ENCODE measurements around the gene ADGRL1. TPM values are rescaled to one million over a fixed set of nuclear protein-coding genes. Genes with fewer than 3 reads are reported as not detected.
A peak's percentile ranks its signal among the peaks of the same experiment; 100 is the strongest.
"Not testable (repeated sequence)": the region's sequence is repeated elsewhere in the genome, so short reads cannot be mapped to it uniquely, and the experiment has no call there.

Gene ADGRL1
- total RNA-seq, 1 experiment from 2014 or later: 88.6 TPM

DNA sequence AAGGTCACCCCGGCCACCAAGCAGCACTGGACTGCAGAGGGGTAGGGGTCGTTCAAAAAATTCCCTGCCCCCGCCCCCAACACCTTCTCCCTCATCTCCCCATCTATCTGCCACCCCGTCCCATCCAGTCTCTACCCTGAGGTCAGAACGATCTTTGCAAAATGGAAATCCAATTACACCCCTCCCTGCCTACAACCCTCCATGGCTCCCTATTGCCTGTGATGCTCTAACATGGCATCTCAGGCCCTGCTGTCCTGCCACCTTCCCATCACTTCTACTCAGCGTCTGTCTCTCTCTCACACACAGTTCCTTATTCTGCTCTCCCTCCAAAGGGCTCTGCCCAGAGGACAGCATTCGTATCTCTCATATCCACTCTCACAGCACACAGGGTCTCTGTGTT lies 8.7 kb downstream of the ADGRL1 start:
- H3K79me2 ChIP-seq (ENCODE audit: insufficient read depth, low read length): peaks cover 98% of the 10 kb centered on the region
- H3K27me3 ChIP-seq (ENCODE audit: insufficient read depth, low read length); RAD21 ChIA-PET (ENCODE audit: low non-redundant PET in 1 of 2, low total read pairs in 2 of 2, uncharacterized antibody in 2 of 2, unreplicated experiment in 2 of 2); H3K9ac ChIP-seq (ENCODE audit: low read length); H3K27ac ChIP-seq (ENCODE audit: low read depth, low read length); H3K9me3 ChIP-seq (ENCODE audit: control insufficient read depth in 1 of 2, insufficient read depth in 1 of 2, low read depth in 1 of 2, low read length in 2 of 2); H3K4me1 ChIP-seq (ENCODE audit: control insufficient read depth in 1 of 2, insufficient read depth in 2 of 2, low read length in 2 of 2); DNase-seq (ENCODE audit: low read depth, low spot score); H3K4me3 ChIP-seq (replicated peaks in 1 of 2; ENCODE audit: low read depth in 1 of 2, low read length in 2 of 2); BruUV-seq (replicated peaks); H3K4me2 ChIP-seq (ENCODE audit: low read length); H3K36me3 ChIP-seq (ENCODE audit: control insufficient read depth in 1 of 2, insufficient read depth in 2 of 2, low read length in 2 of 2); H2AFZ ChIP-seq (ENCODE audit: low read depth, low read length, poor library complexity, severe bottlenecking); POLR2A ChIA-PET; H3K9me2 ChIP-seq (ENCODE audit: insufficient read depth); H4K20me1 ChIP-seq (ENCODE audit: insufficient read depth); ATAC-seq: not testable (repeated sequence)
- intact Hi-C loops (cut with micrococcal nuclease): loop anchor here (5.0 kb wide), 1 partner anchor 315 kb away; no protein-coding TSS in a partner anchor
- CTCF ChIA-PET: interaction anchor here (1.1 to 1.6 kb wide), 2 partner anchors 151 to 166 kb away, joined by 4 read pairs; no protein-coding TSS in a partner anchor

DNA sequence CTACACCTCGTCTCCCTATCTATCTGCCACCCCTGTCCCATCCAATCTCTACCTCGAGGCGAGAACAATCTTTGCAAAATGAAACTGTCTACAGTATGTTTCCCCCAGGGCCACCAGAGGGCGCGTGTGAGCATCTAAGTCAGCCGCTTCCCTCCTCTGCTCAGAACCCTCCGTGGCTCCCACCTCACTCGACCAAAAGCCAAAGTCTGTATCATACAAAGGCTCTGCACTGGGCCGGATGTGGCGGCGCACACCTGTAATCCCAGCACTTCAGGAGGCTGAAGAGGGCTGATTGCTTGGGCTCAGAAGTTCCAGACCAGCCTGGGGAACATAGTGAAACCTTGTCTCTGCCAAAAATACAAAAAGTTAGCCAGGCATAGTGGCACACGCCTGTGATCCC lies 9.9 kb downstream of the ADGRL1 start:
- H3K4me1 ChIP-seq (ENCODE audit: control insufficient read depth in 1 of 2, insufficient read depth in 2 of 2, low read length in 2 of 2); H3K27ac ChIP-seq (ENCODE audit: low read depth, low read length); H3K9me2 ChIP-seq (ENCODE audit: insufficient read depth); BruUV-seq (replicated peaks); H3K9me3 ChIP-seq (ENCODE audit: control insufficient read depth in 1 of 2, insufficient read depth in 1 of 2, low read depth in 1 of 2, low read length in 2 of 2); H4K20me1 ChIP-seq (ENCODE audit: insufficient read depth); H3K36me3 ChIP-seq (ENCODE audit: control insufficient read depth in 1 of 2, insufficient read depth in 2 of 2, low read length in 2 of 2); H3K4me3 ChIP-seq (replicated peaks in 1 of 2; ENCODE audit: low read depth in 1 of 2, low read length in 2 of 2); H2AFZ ChIP-seq (ENCODE audit: low read depth, low read length, poor library complexity, severe bottlenecking); POLR2A ChIA-PET; H3K27me3 ChIP-seq (ENCODE audit: insufficient read depth, low read length); H3K4me2 ChIP-seq (ENCODE audit: low read length); H3K9ac ChIP-seq (ENCODE audit: low read length); RAD21 ChIA-PET (ENCODE audit: low non-redundant PET in 1 of 2, low total read pairs in 2 of 2, uncharacterized antibody in 2 of 2, unreplicated experiment in 2 of 2): not testable (repeated sequence)
- peak; percentile 81 for ATAC-seq
- H3K79me2 ChIP-seq (ENCODE audit: insufficient read depth, low read length): peaks cover 96% of the 10 kb centered on the region
- intact Hi-C loops (cut with micrococcal nuclease): loop anchor here (1.0 to 5.0 kb wide), 2 partner anchors 152 to 314 kb away; no protein-coding TSS in a partner anchor
- peak; percentile 53 for TF ChIP-seq RAD21 (IDR thresholded peaks at IDR 0.05; ENCODE audit: low read depth)
- TF ChIP-seq, protein P1, sequence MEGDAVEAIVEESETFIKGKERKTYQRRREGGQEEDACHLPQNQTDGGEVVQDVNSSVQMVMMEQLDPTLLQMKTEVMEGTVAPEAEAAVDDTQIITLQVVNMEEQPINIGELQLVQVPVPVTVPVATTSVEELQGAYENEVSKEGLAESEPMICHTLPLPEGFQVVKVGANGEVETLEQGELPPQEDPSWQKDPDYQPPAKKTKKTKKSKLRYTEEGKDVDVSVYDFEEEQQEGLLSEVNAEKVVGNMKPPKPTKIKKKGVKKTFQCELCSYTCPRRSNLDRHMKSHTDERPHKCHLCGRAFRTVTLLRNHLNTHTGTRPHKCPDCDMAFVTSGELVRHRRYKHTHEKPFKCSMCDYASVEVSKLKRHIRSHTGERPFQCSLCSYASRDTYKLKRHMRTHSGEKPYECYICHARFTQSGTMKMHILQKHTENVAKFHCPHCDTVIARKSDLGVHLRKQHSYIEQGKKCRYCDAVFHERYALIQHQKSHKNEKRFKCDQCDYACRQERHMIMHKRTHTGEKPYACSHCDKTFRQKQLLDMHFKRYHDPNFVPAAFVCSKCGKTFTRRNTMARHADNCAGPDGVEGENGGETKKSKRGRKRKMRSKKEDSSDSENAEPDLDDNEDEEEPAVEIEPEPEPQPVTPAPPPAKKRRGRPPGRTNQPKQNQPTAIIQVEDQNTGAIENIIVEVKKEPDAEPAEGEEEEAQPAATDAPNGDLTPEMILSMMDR (IDR thresholded peaks at IDR 0.05 in 2 of 3, conservative IDR thresholded peaks at IDR 0.05 in 1 of 3; ENCODE audit: borderline replicate concordance in 1 of 3, insufficient read depth in 1 of 3, low read depth in 2 of 3, low read length in 2 of 3): peak; percentile 66 to 70 (median 66)
- CTCF ChIA-PET: interaction anchor here (1.1 to 1.6 kb wide), 2 partner anchors 152 to 167 kb away, joined by 4 read pairs; no protein-coding TSS in a partner anchor
- DNase-seq (ENCODE audit: low read depth, low spot score): peak; percentile 22

DNA sequence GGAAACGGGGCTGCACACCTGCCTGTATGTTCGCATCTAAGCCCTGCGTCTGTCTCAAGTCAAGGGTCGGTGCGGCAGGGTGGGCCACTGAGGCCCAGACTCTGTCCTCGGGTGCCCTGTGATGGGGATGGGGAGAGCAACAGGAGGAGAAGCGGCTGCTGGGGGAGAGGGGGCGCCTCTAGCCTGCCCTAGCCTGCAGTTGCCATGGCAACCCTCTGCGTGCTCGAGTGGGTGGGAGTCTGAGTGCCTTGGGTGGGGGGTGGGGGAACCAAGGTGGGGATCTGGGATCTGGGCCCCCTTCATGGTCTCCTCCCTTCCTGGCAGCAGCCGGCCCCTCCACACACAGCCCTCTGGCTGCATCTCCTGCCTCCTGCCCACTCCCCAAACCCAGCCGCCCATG lies 10.8 kb downstream of the ADGRL1 start:
- ATAC-seq; H3K9me3 ChIP-seq (ENCODE audit: control insufficient read depth in 1 of 2, insufficient read depth in 1 of 2, low read depth in 1 of 2, low read length in 2 of 2); H3K27ac ChIP-seq (ENCODE audit: low read depth, low read length); H3K9me2 ChIP-seq (ENCODE audit: insufficient read depth); RAD21 ChIA-PET (ENCODE audit: low non-redundant PET in 1 of 2, low total read pairs in 2 of 2, uncharacterized antibody in 2 of 2, unreplicated experiment in 2 of 2); H3K9ac ChIP-seq (ENCODE audit: low read length); CTCF ChIA-PET; H3K4me1 ChIP-seq (ENCODE audit: control insufficient read depth in 1 of 2, insufficient read depth in 2 of 2, low read length in 2 of 2); POLR2A ChIA-PET; H3K4me3 ChIP-seq (replicated peaks in 1 of 2; ENCODE audit: low read depth in 1 of 2, low read length in 2 of 2); H3K4me2 ChIP-seq (ENCODE audit: low read length); H2AFZ ChIP-seq (ENCODE audit: low read depth, low read length, poor library complexity, severe bottlenecking); H3K27me3 ChIP-seq (ENCODE audit: insufficient read depth, low read length); BruUV-seq (replicated peaks); H4K20me1 ChIP-seq (ENCODE audit: insufficient read depth); DNase-seq (ENCODE audit: low read depth, low spot score); H3K36me3 ChIP-seq (ENCODE audit: control insufficient read depth in 1 of 2, insufficient read depth in 2 of 2, low read length in 2 of 2): not testable (repeated sequence)
- peaks cover 91% of the 10 kb centered on the region for H3K79me2 ChIP-seq (ENCODE audit: insufficient read depth, low read length)
- intact Hi-C loops (cut with micrococcal nuclease): loop anchor here (5.0 kb wide), 1 partner anchor 313 kb away; no protein-coding TSS in a partner anchor
